Esophagus squamous epithelium (tissue), 4 donors: ENCODE data around the gene PBOV1.

Source experiments
- CTCF ChIP-seq, 6 experiments: fragments of 450-650 bp in 4 of 6; fragments of 200-600 bp in 2 of 6; sonication (generic) in 2 of 6; IDR thresholded peaks; one replicate each; pipeline ENCODE4 v1.5.1; 2016 to 2019; ENCODE audit warnings: antibody characterized with exemption in 6 of 6, mild to moderate bottlenecking in 4 of 6, moderate library complexity in 4 of 6
- POLR2A ChIP-seq, 4 donors: fragments of 450-650 bp; IDR thresholded peaks; one replicate each; pipeline ENCODE4 v1.6.1; 2017; ENCODE audit warnings: antibody characterized with exemption in 4 of 4, mild to moderate bottlenecking in 4 of 4, moderate library complexity in 3 of 4

GRCh38 chr6:138176652-138177232, 41.5 kb downstream of the PBOV1 start:
- TF ChIP-seq CTCF (IDR thresholded peaks at IDR 0.05) (no peak), POLR2A (IDR thresholded peaks at IDR 0.05) (no peak)
